Measurements from ENCODE around the gene CAV1. TPM values are rescaled to one million over a fixed set of nuclear protein-coding genes. Genes with fewer than 3 reads are reported as not detected.

The CAV1 gene
- total and polyA plus RNA-seq, 7 donors: 8.8 to 857 (median 328) TPM

DNA sequence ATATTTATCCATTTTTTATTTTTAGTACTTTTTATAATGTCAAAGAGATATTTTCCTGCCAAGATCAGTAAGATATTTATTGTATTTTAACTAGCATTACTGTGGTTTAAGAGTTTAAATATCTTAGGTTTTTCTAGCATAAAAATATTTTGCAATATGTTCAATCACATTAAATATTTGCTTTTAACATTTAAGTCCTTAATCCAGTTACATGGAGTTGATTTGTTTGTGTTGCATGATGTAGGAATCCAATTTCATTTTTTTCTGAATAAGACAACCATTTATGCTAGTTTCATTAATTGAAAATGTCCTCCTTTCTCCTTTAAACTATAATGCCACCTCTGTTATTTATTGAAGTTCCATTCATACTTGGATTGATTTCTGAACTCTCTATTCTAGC is 41.8 kb downstream of the CAV1 start:
- Histone ChIP-seq H3K9me3 (no peaks in the 10 kb centered on the region), H3K4me1 (no peaks in the 10 kb centered on the region), H3K4me3 (no peak overlapping the region), H3K27me3 (no peaks in the 10 kb centered on the region), H3K27ac (no peak overlapping the region), H3K36me3 (no peaks in the 10 kb centered on the region)
- DNase-seq: no peak
- intact Hi-C loops (cut with DNase I): no loop called here
- TF ChIP-seq POLR2A (IDR thresholded peaks at IDR 0.05) (no peak), EP300 (IDR thresholded peaks at IDR 0.05) (no peak), POLR2AphosphoS5 (IDR thresholded peaks at IDR 0.05) (no peak), CTCF (IDR thresholded peaks at IDR 0.05) (no peak)

GRCh38 chr7:116569737-116570136 is 44.9 kb downstream of the CAV1 start:
- 81 to 88% methylated on average over 3 of the region's 3 CpGs for WGBS, 2 donors
- no peaks in the 10 kb centered on the region for H3K36me3 ChIP-seq
- no peak overlapping the region for H3K27ac ChIP-seq
- H3K4me1 ChIP-seq: no peaks in the 10 kb centered on the region
- intact Hi-C loops (cut with DNase I): loop anchor here (10.0 kb wide), 1 partner anchor 215 kb away; no protein-coding TSS in a partner anchor
- no peaks in the 10 kb centered on the region for H3K27me3 ChIP-seq
- no peak overlapping the region for H3K4me3 ChIP-seq
- TF ChIP-seq POLR2AphosphoS5 (IDR thresholded peaks at IDR 0.05) (no peak), CTCF (IDR thresholded peaks at IDR 0.05) (no peak), EP300 (IDR thresholded peaks at IDR 0.05) (no peak)
- DNase-seq: no peak
- H3K9me3 ChIP-seq: no peaks in the 10 kb centered on the region

DNA sequence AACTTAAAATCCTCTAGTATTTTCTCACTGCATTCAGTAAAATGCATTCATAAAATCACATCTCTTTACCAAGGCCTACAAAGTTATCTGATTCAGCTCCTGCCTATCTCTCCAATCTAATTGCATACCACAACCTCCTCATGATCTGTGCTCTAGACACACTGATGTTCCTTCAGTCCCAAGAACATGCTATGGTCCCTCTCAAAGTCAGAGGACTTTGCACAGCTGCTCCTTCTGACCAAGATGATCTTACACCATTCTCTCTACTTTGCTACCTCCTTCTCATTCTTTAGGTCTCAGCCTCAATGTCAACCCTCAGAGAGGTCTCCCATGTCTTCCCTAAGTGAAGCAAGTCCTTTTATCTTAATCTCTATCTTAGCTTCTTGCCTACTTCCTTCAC is 45.5 kb downstream of the CAV1 start:
- no peak for DNase-seq
- no peak overlapping the region for H3K27ac ChIP-seq
- H3K36me3 ChIP-seq: no peaks in the 10 kb centered on the region
- no peak for TF ChIP-seq POLR2A (IDR thresholded peaks at IDR 0.05)
- no peak for TF ChIP-seq POLR2AphosphoS5 (IDR thresholded peaks at IDR 0.05)
- TF ChIP-seq EP300 (IDR thresholded peaks at IDR 0.05): no peak
- no peak for TF ChIP-seq CTCF (IDR thresholded peaks at IDR 0.05)
- H3K27me3 ChIP-seq: no peaks in the 10 kb centered on the region
- intact Hi-C loops (cut with DNase I): loop anchor here (10.0 kb wide), 1 partner anchor 216 kb away; no protein-coding TSS in a partner anchor
- H3K4me1 ChIP-seq: no peaks in the 10 kb centered on the region
- H3K4me3 ChIP-seq: no peak overlapping the region
- no peaks in the 10 kb centered on the region for H3K9me3 ChIP-seq

- no peaks in the 10 kb centered on the region for H3K36me3 ChIP-seq
- no peaks in the 10 kb centered on the region for H3K27me3 ChIP-seq
- H3K9me3 ChIP-seq: no peaks in the 10 kb centered on the region
- no peaks in the 10 kb centered on the region for H3K4me1 ChIP-seq
- DNase-seq: no peak
- WGBS, 2 donors: 89 to 93% methylated on average over 1 of the region's 1 CpG
- TF ChIP-seq POLR2A (IDR thresholded peaks at IDR 0.05) (no peak), POLR2AphosphoS5 (IDR thresholded peaks at IDR 0.05) (no peak), CTCF (IDR thresholded peaks at IDR 0.05) (no peak), EP300 (IDR thresholded peaks at IDR 0.05) (no peak)
- H3K4me3 ChIP-seq: no peak overlapping the region
- intact Hi-C loops (cut with DNase I): loop anchor here (10.0 kb wide), 1 partner anchor 216 kb away; no protein-coding TSS in a partner anchor
- no peak overlapping the region for H3K27ac ChIP-seq
These were observed 46.2 kb downstream of the CAV1 start for GRCh38 chr7:116571037-116571436.

DNA sequence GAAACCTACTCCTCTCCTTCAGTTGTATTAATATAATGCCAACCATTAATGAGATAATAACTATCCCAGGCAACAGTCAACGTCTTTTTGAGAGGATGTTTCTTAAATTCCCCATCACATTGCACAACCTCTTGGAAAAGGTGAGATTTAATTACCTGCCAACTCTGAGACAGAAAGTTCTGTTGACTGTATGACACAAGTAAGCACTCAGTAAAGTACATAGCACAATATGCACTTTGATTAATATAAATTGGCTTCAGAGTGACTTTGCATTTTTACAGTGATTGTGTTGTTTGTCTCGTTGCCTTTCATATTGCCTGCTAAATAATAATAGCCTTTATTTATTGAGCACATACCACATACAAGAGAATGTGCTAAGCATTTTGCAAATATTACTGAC is 46.7 kb downstream of the CAV1 start:
- WGBS, 2 donors: 59 to 74% methylated on average over 2 of the region's 2 CpGs
- intact Hi-C loops (cut with DNase I): loop anchor here (10.0 kb wide), 1 partner anchor 217 kb away; no protein-coding TSS in a partner anchor
- no peak for DNase-seq
- H3K4me1 ChIP-seq: peaks cover 0 to 2% (median 0%) of the 10 kb centered on the region in 4 donors
- H3K36me3 ChIP-seq: no peaks in the 10 kb centered on the region
- H3K27ac ChIP-seq: no peak overlapping the region
- H3K9me3 ChIP-seq: no peaks in the 10 kb centered on the region
- TF ChIP-seq POLR2A (IDR thresholded peaks at IDR 0.05) (no peak), POLR2AphosphoS5 (IDR thresholded peaks at IDR 0.05) (no peak), CTCF (IDR thresholded peaks at IDR 0.05) (no peak), EP300 (IDR thresholded peaks at IDR 0.05) (no peak)
- no peaks in the 10 kb centered on the region for H3K27me3 ChIP-seq
- H3K4me3 ChIP-seq: no peak overlapping the region
